GM18870 (cell line): ENCODE data around the gene MRPS35.

Experiments
- ATAC-seq: cut with Tn5 transposase; IDR thresholded peaks from one replicate; pipeline ENCODE4 v1.9.1; 2021; ENCODE audit warnings: moderate library complexity; ENCODE audit not compliant: unreplicated experiment

The MRPS35 gene

GRCh38 chr12:27710592-27711316, at the start of gene MRPS35:
MRPS35 (plus strand) TSS chr12:27710832; CDS start chr12:27710844, 12 bp downstream.
- ATAC-seq = peak; percentile 89

GRCh38 chr12:27665704-27666103, 44.9 kb upstream of the MRPS35 start:
- ATAC-seq = no peak

- no peak for ATAC-seq
Measured at GRCh38 chr12:27666510-27666909, 44.1 kb upstream of the MRPS35 start.

- no peak for ATAC-seq
Measured at GRCh38 chr12:27667540-27667939, 43.1 kb upstream of the MRPS35 start.

GRCh38 chr12:27672051-27672450, 38.6 kb upstream of the MRPS35 start:
- no peak for ATAC-seq

- no peak for ATAC-seq
Measured at GRCh38 chr12:27672643-27673042, 38.0 kb upstream of the MRPS35 start.

- no peak for ATAC-seq
Measured at GRCh38 chr12:27673101-27673718, 37.4 kb upstream of the MRPS35 start.

- ATAC-seq = no peak
Measured at GRCh38 chr12:27674989-27675388, 35.6 kb upstream of the MRPS35 start.

GRCh38 chr12:27680619-27681018, 30.0 kb upstream of the MRPS35 start:
- no peak for ATAC-seq

GRCh38 chr12:27682534-27682933, 28.1 kb upstream of the MRPS35 start:
- no peak for ATAC-seq

- no peak for ATAC-seq
Measured at GRCh38 chr12:27685274-27685673, 25.4 kb upstream of the MRPS35 start.

- no peak for ATAC-seq
Measured at GRCh38 chr12:27686147-27686546, 24.5 kb upstream of the MRPS35 start.

- no peak for ATAC-seq
Measured at GRCh38 chr12:27688671-27689070, 22.0 kb upstream of the MRPS35 start.

- no peak for ATAC-seq
Measured at GRCh38 chr12:27689558-27690180, 21.0 kb upstream of the MRPS35 start.

- ATAC-seq = no peak
Measured at GRCh38 chr12:27693403-27693802, 17.2 kb upstream of the MRPS35 start.

- ATAC-seq = no peak
Measured at GRCh38 chr12:27695556-27696292, 14.9 kb upstream of the MRPS35 start.

GRCh38 chr12:27696293-27696652, 14.4 kb upstream of the MRPS35 start, which contains the start of gene REP15:
REP15 (plus strand) TSS chr12:27696447; CDS start chr12:27696563, 116 bp downstream.
- no peak for ATAC-seq

GRCh38 chr12:27696864-27697564, 13.6 kb upstream of the MRPS35 start:
- ATAC-seq = no peak

- ATAC-seq = peak; percentile 91
Measured at GRCh38 chr12:27703720-27704452, 6.7 kb upstream of the MRPS35 start.

- no peak for ATAC-seq
Measured at GRCh38 chr12:27705263-27705662, 5.4 kb upstream of the MRPS35 start.
